HepG2 (cell line): ENCODE measurements around the gene ZNRF4. TPM values are rescaled to one million over a fixed set of nuclear protein-coding genes. Genes with fewer than 3 reads are reported as not detected.

ENCODE experiments used
- CCDC6 ChIP-seq: sonication (generic); formaldehyde crosslinking; IDR thresholded peaks from 2 replicates; pipeline ENCODE4 v1.8.1; 2022; ENCODE audit warnings: mild to moderate bottlenecking, missing genetic modification reagents, moderate library complexity
- GZF1 ChIP-seq: sonication (generic); formaldehyde crosslinking; IDR thresholded peaks from 2 replicates; pipeline ENCODE4 v1.5.1; 2020; ENCODE audit warnings: mild to moderate bottlenecking, missing genetic modification reagents
- LRRFIP1 ChIP-seq: sonication (generic); formaldehyde crosslinking; conservative IDR thresholded peaks from 2 replicates; pipeline ENCODE4 v1.4.0; 2020; ENCODE audit warnings: missing genetic modification reagents
- MYNN ChIP-seq: sonication (generic); formaldehyde crosslinking; IDR thresholded peaks from 2 replicates; pipeline ENCODE4 v1.4.0; 2020; ENCODE audit warnings: mild to moderate bottlenecking, low read depth, missing genetic modification reagents
- ZC3H13 ChIP-seq: sonication (generic); formaldehyde crosslinking; IDR thresholded peaks from 2 replicates; pipeline ENCODE4 v1.8.1; 2023; ENCODE audit warnings: mild to moderate bottlenecking, missing genetic modification reagents, moderate library complexity
- ZFP41 ChIP-seq: sonication (generic); formaldehyde crosslinking; IDR thresholded peaks from 2 replicates; pipeline ENCODE4 v1.4.0; 2020; ENCODE audit warnings: mild to moderate bottlenecking, missing genetic modification reagents, borderline replicate concordance
- ZFP62 ChIP-seq: sonication (generic); formaldehyde crosslinking; IDR thresholded peaks from 2 replicates; pipeline ENCODE4 v1.4.0; 2020; ENCODE audit warnings: missing genetic modification reagents
- ZKSCAN8 ChIP-seq: IDR thresholded peaks from 2 replicates; pipeline ENCODE4 v1.6.1; 2016; ENCODE audit warnings: borderline replicate concordance, missing genetic modification reagents, missing compliant biosample characterization
- ZNF251 ChIP-seq: sonication (generic); formaldehyde crosslinking; IDR thresholded peaks from 2 replicates; pipeline ENCODE4 v1.9.0; 2021; ENCODE audit warnings: mild to moderate bottlenecking, missing genetic modification reagents
- ZNF407 ChIP-seq: sonication (generic); formaldehyde crosslinking; IDR thresholded peaks from one replicate; pipeline ENCODE4 v1.5.1; 2020; ENCODE audit warnings: mild to moderate bottlenecking, missing genetic modification reagents; ENCODE audit errors: not compliant biosample characterization
- ZNF569 ChIP-seq: sonication (generic); formaldehyde crosslinking; IDR thresholded peaks from 2 replicates; pipeline ENCODE4 v1.5.0; 2020; ENCODE audit warnings: mild to moderate bottlenecking, missing genetic modification reagents, moderate library complexity, borderline replicate concordance
- ZXDC ChIP-seq: sonication (generic); formaldehyde crosslinking; IDR thresholded peaks from 2 replicates; pipeline ENCODE4 v1.5.0; 2020; ENCODE audit warnings: mild to moderate bottlenecking, missing genetic modification reagents
- polyA plus RNA-seq, 8 experiments: library from polyadenylated mRNA; depleted of rRNA in 3 of 8; stranded (reverse) in 7 of 8; unstranded in 1 of 8; fragments of >200 nt; fragmentation: Illumina TruSeq in 4 of 8; extraction: Trizol in 4 of 8; gene quantifications; 2 replicates each; pipeline versions ENCODE4 v1.2.1 to v1.2.3, GENCODE V29; 2011 to 2016; ENCODE audit warnings: low read depth in 4 of 8, missing spikeins in 1 of 8, mixed read lengths in 1 of 8; ENCODE audit not compliant: insufficient read depth in 1 of 8
- total RNA-seq, 5 experiments: library from RNA; depleted of rRNA; stranded (reverse); fragments of >200 nt; fragmentation: Illumina TruSeq; extraction: Trizol; gene quantifications; 2 replicates each; pipeline ENCODE4 v1.2.3, GENCODE V29; 2016; ENCODE audit warnings: low read depth in 1 of 5
- TF ChIP-seq, protein P1 (sequence below): sonication (generic); formaldehyde crosslinking; IDR thresholded peaks from 2 replicates; pipeline ENCODE4 v1.9.0; 2021; ENCODE audit warnings: missing genetic modification reagents, mild to moderate bottlenecking, borderline replicate concordance

Gene ZNRF4
- total and polyA plus RNA-seq, 2 of the 13 experiments (the other 11 are each of a cell fraction or from before 2014, with no cell fraction given), result not detected

GRCh38 chr19:5484398-5485285 lies 29.4 kb downstream of the ZNRF4 start (continued):
- TF ChIP-seq ZNF407 (CRISPR knock-in tag), result no peak
- no peak for TF ChIP-seq ZXDC
- no peak for TF ChIP-seq ZNF569
- no peak for TF ChIP-seq ZFP41 (CRISPR knock-in tag)
- TF ChIP-seq MYNN (CRISPR knock-in tag), result no peak
- TF ChIP-seq GZF1, result no peak
- TF ChIP-seq, protein P1, sequence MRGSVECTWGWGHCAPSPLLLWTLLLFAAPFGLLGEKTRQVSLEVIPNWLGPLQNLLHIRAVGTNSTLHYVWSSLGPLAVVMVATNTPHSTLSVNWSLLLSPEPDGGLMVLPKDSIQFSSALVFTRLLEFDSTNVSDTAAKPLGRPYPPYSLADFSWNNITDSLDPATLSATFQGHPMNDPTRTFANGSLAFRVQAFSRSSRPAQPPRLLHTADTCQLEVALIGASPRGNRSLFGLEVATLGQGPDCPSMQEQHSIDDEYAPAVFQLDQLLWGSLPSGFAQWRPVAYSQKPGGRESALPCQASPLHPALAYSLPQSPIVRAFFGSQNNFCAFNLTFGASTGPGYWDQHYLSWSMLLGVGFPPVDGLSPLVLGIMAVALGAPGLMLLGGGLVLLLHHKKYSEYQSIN (CRISPR knock-in tag), result no peak
- TF ChIP-seq LRRFIP1, result no peak
- no peak for TF ChIP-seq ZNF251 (CRISPR knock-in tag)
- TF ChIP-seq ZC3H13 (CRISPR knock-in tag), result no peak
- TF ChIP-seq ZKSCAN8 (CRISPR knock-in tag), result no peak
- no peak for TF ChIP-seq CCDC6
- TF ChIP-seq ZFP62 (CRISPR knock-in tag), result no peak
